T-helper 1 cell (primary cell): ENCODE results near the gene PEX16.

ENCODE experiments used
- DNase-seq, 5 donors: peaks; one replicate each; pipeline ENCODE4 v3.0.0-alpha.2; 2012 to 2020

Gene PEX16

DNA sequence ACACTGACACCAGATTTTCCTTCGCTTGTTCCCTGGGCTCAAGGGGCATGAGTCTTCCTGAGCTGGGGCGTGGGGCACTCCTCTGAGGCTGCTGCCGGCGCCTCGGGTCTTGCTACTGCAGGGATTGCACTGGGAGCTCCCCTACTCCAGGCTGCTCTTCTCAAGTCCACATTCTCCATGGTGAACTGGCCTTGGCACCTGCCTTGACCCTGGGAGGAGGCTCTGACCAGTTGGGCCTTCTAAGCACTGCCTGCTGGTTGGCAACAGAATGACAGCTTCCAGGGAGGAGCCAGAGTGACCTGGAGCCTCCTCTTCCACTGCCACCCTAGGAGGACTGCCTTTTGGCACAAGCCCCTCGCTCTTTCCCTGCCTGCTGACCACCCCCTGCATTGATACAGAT lies 20.1 kb downstream of the PEX16 start:
- no peak for DNase-seq

DNA sequence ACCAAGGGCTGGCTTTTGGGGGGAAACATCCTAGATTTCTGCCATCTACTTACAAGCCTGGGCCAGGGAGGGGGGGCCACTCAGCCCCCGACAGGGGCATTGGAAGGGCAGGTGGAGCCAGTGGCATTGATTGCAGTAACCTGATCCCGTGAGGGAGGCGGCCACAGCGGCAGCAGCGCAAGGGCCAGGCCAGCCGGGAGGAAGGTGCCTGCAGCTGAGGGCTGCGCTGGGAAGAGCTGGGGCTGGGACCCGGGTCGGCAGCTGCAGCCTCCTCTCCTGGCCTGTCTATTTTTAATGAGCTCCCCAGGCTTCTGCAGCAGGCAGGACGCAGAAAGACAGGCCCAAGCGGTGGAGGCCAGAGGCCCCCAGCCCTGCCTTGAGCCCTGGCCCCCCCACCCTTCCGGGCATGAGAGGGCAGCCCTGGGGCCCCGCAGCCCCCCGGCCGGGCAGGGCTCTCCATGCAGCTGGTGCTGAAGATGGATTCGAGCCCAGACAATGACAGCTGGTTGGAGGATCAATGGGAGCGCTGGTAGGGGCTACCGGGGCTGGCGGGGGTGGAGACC lies 21.2 kb downstream of the PEX16 start:
- DNase-seq, result no peak

DNA sequence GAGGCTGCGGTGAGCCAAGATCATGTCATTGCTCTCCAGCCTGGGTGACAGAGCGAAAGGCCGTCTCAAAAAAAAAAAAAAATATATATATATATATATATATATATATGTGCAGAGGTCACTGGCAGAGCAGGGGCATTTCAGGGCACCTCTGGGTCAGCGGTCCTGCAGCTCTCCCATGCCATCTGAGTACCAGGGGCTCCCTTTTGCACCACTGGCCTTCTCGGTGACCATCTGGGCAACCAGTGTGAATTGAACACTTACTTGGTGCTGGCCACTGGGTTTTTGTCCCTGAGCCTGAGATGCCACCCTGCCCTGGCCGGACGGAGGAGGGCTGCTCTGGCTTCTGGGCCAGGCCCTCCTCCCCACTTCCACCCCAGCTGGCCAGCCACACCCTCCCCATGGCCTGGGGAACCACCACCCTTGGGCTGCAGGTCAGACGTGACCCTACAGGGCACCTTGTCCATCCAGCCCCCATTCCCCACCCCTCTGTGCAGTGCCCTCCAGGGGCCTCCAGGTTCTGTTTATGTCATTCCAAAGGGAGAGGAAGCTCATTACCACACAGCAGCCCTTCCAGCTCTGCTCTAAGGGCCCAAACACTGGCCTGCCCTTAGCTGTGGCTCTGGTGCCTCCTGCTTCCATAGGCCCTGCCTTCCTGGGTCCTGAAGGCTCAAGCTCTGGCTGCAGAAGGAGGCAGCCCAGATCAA lies 22.0 kb downstream of the PEX16 start:
- no peak for DNase-seq

DNA sequence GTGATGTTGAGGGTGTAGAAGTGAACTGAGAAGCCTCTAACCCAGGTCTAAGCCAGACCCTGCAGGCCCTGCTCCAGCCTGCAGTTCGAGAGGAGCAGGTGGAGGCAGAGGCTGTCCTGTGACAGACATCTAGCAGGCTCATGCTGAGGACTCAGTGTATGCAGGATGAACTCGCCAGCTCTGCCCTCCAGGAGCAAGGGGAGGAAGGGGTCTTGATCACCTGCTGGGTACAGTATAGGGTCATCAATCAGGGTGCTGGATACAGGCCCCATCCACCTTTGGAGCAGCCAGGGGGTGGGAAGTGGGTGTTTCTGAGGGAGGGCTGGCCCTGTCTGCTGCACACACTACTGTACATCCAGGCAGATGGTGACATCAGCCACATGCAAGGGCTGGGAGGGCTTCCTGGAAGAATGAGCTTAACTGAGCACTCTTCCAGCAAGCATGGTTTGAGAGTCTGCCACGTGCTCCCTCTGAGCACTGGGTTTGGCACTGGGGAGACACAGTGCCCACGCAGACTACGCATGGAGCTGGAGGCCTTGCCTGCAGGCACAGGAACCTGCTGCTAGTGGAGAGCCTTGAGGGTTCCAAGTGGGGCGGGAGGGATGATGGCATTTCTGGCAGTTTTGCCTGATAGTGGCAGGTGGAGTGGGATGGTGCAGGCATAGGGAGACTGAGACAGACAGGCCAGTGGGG lies 23.0 kb downstream of the PEX16 start:
- DNase-seq, result no peak

DNA sequence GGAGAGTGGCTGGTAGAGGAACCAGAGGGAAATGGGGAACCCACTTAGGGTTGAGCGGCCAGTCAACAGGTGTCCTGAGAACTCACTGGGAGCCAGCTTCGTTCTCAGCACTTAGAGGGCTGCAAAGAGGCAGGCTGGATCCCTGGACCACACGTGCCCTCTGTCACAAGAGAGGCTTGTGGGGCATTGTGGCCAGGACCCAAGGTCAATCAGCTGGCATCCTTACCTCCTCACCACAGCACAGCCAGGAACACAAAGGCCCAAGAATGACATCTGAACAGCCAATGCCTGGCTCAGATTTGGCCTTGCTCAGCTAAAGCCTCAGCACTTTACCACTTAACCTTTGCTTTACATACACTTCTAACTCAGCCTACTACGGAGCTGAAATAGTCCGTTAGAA lies 24.8 kb downstream of the PEX16 start:
- no peak for DNase-seq

DNA sequence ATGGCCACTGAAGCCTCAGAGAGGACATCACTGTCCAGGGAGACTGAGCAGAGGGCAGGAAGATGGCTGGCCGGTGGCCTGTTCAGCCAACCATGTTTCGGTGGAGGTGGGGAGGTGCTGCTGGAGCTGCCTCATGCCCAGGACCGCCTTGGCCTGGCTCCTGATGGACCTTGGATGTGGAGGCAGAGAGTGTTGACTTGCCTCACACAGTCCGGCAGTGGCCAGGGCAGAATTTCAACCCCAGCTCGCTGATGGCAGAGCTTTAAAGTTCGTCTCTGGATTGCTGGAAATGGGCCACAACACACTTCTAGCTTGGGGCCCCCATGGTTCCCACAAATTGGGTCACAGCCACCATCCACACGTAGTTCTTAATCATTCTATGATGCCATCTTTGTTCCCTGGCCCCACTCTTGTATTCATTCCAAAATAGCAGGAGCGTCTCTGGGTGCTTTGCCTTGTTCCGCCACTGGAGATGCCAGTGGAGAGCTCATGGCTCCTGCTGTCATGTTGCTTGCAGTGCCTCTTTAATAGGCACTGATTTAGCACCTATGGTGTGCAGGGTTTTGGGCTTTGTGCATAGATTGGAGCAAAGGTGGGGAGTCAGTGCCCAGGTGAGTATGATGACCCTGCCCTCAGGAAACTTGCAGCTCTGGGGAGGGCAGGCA lies 26.7 kb downstream of the PEX16 start:
- DNase-seq, result no peak

DNA sequence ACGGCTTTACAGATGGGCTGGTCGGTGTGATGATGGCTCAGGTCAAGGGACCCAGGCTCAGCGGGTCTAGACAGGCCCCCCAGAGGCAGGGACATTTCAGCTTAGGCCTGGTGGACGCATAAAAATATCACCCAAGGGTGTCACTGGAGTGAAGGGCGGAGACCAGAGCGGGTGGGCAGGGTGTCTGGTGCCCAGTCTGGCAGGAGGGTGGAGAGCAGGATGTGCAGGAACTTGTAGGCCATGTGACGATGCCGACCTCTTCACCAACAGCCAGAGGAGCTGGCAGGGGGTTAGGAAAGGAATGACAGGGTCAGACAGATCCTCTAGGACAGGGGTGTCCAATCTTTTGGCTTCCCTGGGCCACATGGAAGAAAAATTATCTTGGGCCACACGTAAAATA lies 27.7 kb downstream of the PEX16 start:
- no peak for DNase-seq

DNA sequence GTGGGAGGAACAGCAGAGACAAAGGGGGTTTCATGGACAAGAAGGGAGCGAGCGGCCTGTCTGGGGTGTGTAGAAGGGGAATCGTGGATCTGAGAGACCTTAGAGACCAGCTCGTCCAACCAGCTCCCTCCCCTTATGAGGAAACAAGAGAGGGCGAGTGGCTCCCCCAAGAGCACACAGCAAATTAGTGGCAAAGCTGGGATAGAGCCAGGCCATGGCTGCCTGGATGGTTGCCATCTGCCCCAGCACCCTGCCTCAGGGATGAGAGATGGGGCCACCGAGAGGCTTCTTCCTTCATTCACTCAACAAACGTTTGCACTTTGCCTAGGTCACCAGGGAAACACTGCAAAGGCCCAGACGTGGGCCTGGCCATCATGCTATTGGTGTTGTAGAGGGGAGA lies 28.1 kb downstream of the PEX16 start:
- DNase-seq, result no peak

DNA sequence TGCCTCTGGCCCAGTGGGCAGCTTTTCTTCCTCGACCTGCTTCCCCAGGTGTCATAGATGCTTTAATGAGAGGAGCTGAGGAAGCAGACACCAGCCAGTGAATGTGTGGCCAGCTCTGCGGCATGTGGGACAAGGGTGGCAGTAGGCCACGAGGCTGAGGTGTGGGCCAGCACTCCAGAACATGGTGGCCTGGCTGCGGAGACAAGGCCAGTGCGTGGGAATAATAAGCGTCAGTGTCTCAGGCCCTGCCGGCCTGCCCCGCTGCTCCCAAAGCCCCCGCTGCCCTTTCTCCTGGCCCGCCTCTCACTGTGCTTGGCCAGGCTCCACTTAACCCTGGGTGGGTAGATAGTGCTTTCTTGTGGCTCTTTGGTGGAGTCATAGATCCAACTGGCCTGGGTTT lies 30.1 kb downstream of the PEX16 start:
- no peak for DNase-seq

DNA sequence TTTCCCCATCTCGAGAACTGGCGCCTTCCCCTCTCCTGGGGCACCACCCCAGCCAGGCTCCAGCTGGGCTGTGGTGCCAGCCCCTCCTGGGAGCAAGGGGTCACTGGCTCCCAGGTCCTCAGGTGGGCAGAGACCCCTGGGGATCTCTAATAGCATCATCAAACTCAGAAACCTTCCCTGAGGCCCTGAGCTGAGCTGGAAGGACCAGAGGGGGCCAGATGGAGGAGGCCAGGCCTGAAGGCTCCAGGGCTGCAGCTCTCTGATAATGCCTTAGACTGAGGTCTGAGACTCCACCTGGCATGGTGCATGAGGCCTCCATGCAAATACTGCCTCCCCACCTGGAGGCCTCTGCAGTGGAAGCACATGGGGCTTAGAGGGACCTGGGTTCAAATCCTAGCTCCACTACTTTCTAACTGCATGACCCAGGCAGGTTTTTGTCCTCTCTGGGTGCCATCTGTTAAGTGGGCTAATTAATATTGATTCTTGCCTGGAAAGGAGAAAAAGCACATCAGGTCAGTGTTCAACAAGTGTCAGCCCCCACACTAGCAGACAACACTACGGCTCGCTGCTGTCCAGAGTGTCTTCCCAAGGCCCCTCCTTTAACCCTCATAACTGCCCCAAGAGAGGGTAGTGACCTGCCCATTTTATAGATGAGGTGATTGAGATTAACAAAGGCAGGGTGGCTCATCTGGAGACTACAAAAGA lies 30.7 kb downstream of the PEX16 start:
- no peak for DNase-seq

DNA sequence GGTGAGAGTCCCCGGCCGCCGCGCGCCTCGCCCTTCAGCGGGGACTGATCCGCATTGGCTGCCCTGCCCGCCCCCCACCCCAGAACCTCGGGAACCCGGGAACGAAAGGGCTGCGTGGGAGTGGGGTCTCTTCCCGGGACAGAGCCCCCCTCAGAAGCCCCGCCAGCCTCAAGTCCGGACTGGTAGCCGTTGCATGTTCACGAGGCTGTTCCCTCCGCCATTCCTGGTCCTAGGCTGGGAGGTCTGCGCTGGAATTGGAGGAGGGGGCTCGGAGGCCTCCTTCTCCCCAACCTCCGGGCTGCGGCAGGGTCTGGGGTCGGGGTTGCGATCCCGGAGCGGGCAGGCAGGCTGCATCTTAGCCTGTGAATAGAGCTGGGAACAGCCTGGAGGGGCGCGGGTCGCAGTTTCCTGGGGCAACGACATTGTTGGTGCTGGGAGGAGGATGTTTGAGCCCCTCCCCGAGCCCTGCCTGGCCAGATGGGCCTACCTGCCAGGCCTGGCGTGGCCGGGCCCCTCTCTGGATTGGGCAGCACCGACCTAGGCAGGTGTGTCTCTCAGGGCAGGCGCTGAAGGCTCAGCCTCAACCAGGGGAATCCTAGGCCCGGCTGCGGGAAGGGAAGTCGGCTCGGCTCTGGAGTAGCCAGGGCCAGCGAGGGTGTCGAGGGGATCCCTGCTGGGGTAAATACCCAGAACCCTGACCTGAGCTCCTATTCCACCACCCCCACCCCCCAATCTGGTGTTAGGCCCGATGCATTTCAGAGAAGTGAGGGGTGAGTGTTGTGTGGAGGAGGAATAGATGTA lies 31.6 kb downstream of the PEX16 start:
- no peak for DNase-seq

DNA sequence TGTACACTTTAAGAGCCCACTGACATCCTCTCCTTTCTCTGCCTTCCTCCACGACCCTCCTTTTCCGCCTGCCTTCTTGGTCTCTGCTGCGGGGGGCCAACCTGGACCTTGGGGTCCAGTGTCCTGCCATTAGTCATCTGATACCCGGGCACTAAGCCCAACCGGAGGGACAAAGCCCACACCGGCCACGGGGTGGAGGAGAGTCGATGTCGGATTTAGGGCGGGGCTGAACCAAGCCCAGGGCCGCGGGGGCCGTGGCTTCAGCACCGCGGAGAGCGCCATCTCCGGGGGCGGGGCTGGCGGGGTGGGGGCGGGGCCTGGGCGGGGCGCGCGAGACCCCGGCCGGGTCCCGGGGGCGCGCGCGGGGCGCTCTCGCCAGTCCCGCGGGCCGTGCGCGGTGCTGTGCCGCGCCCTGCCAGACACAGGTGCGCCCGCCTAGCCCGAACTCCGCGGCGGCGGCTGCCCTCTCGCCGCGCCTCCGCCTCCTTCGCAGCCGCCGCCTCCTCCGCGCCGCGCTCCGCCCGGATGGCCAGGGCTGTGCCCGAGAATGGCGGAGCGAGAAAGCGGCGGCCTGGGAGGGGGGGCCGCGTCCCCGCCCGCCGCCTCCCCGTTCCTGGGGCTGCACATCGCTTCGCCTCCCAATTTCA lies 32.3 kb downstream of the PEX16 start, which contains the start of gene MAPK8IP1:
MAPK8IP1 (plus strand) TSS at position 378 of the 647 bp plus-strand sequence; CDS start at position 548, 170 bp downstream.
- DNase-seq, result peak; percentile 28 to 64 (median 38)

DNA sequence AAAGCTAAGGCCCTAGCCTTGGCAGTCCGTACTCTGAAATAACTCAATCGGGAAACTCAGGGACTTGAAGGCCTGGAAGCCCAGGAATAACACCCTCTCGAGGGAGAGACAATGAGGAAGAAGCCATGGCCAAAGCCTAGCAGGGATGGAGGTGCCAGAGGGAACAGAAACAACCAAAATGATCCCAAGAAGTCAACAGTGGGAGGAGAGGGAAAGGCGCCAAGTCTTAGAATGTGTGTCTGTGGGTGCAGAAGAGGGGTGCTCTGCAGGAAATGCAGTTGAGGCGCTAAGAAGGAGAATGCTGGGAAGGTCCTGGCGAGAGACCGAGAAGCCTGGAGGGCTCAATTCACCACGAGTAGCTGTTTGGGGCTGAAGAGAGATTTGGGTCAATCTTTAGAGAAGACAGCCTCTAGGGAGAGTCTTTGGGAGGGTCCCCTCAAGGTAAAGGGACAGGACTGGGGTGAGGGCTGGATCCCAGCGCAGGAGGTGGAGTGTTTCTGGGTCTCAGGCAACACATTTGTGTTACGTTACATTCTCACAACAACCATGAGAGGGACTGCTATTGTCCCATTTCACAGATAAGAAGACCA lies 33.0 kb downstream of the PEX16 start:
- DNase-seq, result no peak

DNA sequence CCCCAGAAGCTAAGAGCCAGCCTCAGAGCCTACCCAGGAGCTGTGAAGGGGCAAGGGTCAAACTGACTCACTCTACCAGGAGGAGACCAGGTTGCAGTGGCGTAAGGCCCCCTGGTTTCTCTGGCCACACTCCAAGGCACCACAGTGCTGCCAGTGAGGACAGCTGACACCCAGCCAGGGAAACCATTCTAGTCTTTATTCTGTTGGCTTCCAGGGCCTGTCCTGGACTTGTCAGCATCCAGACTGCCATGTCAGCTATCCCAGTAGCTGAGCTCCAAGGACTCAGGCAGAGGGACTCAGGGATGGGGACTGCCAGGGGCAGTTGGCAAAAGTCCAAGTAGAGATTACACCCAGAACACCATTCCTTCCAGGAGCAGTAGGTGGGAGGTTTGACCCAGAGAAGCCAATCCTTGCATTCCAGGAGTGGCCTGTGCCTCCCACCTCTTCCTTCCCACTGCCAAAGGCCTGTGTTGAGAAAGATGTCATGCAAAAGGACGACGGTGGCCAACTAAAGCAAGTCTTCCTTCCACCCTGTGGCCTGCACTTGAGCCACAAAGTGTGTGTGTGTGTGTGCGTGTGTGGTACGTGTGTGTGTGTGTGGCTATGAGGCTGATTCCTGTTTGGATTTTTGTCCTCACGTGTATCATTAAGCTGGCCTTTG lies 35.8 kb downstream of the PEX16 start:
- no peak for DNase-seq

DNA sequence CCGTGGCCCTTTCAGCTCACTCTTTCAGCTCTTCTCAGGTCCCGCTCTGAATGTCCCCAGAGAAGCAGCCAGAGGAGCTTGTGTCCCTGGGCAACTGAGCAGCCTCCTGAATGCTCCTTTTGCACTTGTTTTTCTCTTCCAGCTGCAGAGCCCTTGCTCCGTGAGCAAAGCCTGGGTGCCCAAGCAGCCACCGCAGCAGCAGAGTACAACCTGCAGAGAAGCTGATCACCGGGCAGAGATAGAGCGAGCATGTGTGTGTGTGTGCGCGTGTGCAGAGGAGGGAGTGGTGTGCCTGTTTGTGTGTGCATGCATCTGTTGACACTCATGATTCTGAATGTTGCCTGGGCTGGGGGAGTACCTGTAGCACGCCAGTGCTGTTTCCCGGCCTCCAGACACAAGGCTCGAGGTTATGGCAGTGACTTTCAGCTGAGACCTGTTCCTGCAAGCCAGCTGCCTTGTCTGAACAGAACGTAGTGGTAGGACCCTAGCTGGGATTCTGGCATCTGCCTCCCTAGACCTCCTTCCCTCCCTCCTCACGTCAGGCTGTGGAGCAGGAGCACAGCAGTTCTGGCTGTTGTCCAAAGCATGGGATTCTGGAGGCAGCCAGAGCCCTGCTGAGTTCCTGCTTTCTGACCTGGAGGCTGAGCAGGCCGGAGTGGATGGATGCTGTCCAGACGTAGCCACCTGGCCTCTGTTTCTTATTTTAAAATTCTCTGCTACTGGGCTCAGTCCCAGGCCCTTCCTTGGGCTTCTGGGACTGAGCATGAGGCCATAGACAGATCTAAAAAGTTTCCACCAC lies 36.7 kb downstream of the PEX16 start:
- DNase-seq, result no peak

DNA sequence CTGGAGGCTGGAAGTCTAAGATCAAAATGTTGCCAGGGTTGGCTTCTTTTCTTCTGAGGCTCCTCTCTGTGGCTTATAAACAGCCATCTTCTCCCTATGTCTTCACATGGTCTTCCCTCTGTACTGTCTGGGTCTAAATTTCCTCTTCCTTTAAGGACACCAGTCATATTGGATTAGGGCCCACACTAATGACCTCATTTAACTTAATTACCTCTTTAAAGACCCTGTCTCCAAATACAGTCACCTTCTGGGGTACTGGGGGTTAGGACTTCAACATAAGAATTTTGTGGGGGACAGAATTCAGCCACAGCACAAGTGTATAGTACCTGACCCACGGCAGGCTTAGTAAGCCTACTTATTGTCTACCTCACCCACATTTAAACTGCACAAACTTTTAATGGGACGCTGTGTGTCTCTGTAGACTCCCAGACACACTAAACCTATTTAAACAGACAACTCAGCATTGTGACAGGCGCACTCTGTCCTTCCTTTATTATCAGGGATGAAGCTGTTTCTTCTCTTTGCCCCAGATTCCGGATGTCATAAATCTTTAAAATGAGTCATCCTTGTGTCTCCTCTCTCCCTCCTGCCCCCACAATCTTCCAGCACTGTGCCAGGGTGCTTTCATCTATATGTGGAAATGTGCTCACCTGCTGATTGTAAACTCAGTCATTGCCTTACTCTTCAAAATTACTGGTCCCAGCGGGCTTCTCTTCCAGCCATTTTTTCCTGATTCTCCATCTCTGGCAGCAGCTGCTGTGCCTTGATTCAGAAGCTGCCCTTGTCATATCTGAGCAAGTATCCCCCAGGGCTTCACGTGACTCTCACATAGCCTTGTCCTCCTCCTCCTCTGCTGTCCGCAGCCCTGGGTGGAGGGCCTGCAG lies 37.6 kb downstream of the PEX16 start:
- no peak for DNase-seq

DNA sequence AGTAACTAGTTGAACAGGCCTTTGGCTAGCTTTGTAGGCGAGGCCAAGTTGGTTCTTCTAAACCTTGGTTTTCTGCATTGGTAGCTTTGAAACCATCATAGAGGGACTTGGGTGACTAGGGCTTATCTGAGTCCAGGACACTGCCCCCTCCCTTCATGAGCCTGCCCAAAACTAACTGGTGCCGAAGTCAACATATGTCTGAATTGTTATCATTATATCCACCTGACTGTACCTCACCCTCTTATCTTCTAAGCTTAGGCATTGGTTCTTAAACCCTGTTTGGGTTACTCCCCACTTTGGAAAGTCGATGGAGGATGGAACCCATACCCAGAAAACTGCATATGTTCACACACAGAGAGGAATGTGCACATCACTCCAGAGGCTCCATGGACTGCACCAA lies 39.8 kb downstream of the PEX16 start:
- DNase-seq, result no peak

DNA sequence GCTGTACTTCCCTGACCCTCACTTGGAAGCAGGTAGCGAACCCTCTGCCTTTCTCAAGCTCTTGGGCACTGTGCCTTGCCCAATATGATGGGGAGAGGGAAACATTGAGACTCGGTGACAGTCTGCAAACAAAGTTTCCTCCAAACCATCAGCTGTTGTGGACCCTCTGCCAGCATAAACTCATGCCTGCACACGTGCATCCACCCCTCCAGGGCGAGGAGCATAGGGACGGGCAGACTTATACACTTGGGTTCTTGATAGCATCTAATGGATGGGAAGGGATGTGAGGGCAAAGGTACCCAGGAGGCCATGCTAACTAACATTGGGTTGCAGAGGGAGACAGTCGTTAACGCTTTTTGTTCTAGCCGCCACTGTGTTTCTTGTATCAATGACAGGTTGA lies 40.5 kb downstream of the PEX16 start:
- DNase-seq, result no peak

DNA sequence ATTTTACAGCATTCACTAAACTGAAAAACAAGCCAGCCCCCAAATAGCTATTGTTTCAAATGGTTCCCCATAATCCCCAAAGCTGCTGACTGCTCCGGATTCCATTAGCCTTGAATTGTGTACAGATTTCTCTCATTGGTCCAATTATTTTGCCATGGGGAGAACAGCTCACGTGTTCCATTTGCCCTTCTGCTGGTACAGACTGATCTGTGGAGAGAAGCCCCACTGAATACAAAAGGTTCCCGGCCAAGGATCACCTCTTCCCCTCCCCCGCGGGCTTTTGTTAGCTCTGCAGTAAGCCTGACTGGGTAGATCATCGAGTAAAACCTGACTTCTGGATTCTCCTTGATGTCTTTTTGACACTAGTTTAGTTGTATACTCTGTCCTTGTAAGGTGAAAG lies 41.3 kb downstream of the PEX16 start:
- DNase-seq, result no peak
